HepG2 (cell line): ENCODE data around the gene MRPS5. TPM values are rescaled to one million over a fixed set of nuclear protein-coding genes. Genes with fewer than 3 reads are reported as not detected.

ENCODE experiments used
- ERF ChIP-seq: IDR thresholded peaks from 2 replicates; pipeline ENCODE4 v1.6.1; 2018; ENCODE audit warnings: missing biosample characterization, missing genetic modification reagents
- NAIF1 ChIP-seq: sonication (generic); formaldehyde crosslinking; IDR thresholded peaks from 2 replicates; pipeline ENCODE4 v1.5.0; 2020; ENCODE audit warnings: mild to moderate bottlenecking, missing genetic modification reagents, borderline replicate concordance
- NFE2 ChIP-seq: sonication (generic); formaldehyde crosslinking; IDR thresholded peaks from 2 replicates; pipeline ENCODE4 v1.4.0; 2020; ENCODE audit warnings: missing genetic modification reagents
- NFKBIZ ChIP-seq: IDR thresholded peaks from 2 replicates; pipeline ENCODE4 v1.6.1; 2018; ENCODE audit warnings: missing genetic modification reagents, missing compliant biosample characterization
- NR2F2 ChIP-seq: IDR thresholded peaks from 2 replicates; pipeline ENCODE4 v1.6.1; 2012; ENCODE audit warnings: low read depth, inconsistent platforms, borderline replicate concordance
- PLSCR1 ChIP-seq: sonication (generic); formaldehyde crosslinking; IDR thresholded peaks from 2 replicates; pipeline ENCODE4 v1.5.0; 2020; ENCODE audit warnings: missing genetic modification reagents, mild to moderate bottlenecking, borderline replicate concordance
- SMAD1 ChIP-seq: sonication (generic); formaldehyde crosslinking; IDR thresholded peaks from 2 replicates; pipeline ENCODE4 v1.4.0; 2020; ENCODE audit warnings: missing genetic modification reagents, low read depth, mild to moderate bottlenecking, borderline replicate concordance
- USF2 ChIP-seq, 2 experiments: sonication (generic) in 1 of 2; formaldehyde crosslinking in 1 of 2; IDR thresholded peaks; 2 replicates each; pipeline versions ENCODE4 v1.5.1 to v1.6.1; 2011 to 2020; ENCODE audit warnings: borderline replicate concordance in 1 of 2, low read depth in 1 of 2, low read length in 1 of 2, mild to moderate bottlenecking in 1 of 2, missing genetic modification reagents in 1 of 2, moderate library complexity in 1 of 2
- ZBTB20 ChIP-seq: sonication (generic); formaldehyde crosslinking; IDR thresholded peaks from 2 replicates; pipeline ENCODE4 v1.8.1; 2023; ENCODE audit warnings: missing genetic modification reagents, low read depth, mild to moderate bottlenecking, borderline replicate concordance
- ZFP36 ChIP-seq: fragments of 150-350 bp; IDR thresholded peaks from 2 replicates; pipeline ENCODE4 v1.6.1; 2018; ENCODE audit warnings: borderline replicate concordance, low read length, low read depth; ENCODE audit not compliant: partially characterized antibody
- ZMYM2 ChIP-seq: sonication (generic); formaldehyde crosslinking; IDR thresholded peaks from 2 replicates; pipeline ENCODE4 v1.8.0; 2022; ENCODE audit warnings: mild to moderate bottlenecking, missing genetic modification reagents
- ZNF441 ChIP-seq: sonication (generic); formaldehyde crosslinking; IDR thresholded peaks from 2 replicates; pipeline ENCODE4 v1.7.0; 2021; ENCODE audit warnings: missing genetic modification reagents, borderline replicate concordance
- ZNF549 ChIP-seq: sonication (generic); formaldehyde crosslinking; IDR thresholded peaks from 2 replicates; pipeline ENCODE4 v1.5.0; 2020; ENCODE audit warnings: missing genetic modification reagents
- ZNF607 ChIP-seq: sonication (generic); formaldehyde crosslinking; IDR thresholded peaks from 2 replicates; pipeline ENCODE4 v1.5.1; 2020; ENCODE audit warnings: missing genetic modification reagents, mild to moderate bottlenecking, borderline replicate concordance
- ZNF772 ChIP-seq: sonication (generic); formaldehyde crosslinking; IDR thresholded peaks from 2 replicates; pipeline ENCODE4 v1.5.0; 2020; ENCODE audit warnings: mild to moderate bottlenecking, missing genetic modification reagents
- polyA plus RNA-seq, 8 experiments: library from polyadenylated mRNA; depleted of rRNA in 3 of 8; stranded (reverse) in 7 of 8; unstranded in 1 of 8; fragments of >200 nt; fragmentation: Illumina TruSeq in 4 of 8; extraction: Trizol in 4 of 8; gene quantifications; 2 replicates each; pipeline versions ENCODE4 v1.2.1 to v1.2.3, GENCODE V29; 2011 to 2016; ENCODE audit warnings: low read depth in 4 of 8, missing spikeins in 1 of 8, mixed read lengths in 1 of 8; ENCODE audit not compliant: insufficient read depth in 1 of 8
- total RNA-seq, 5 experiments: library from RNA; depleted of rRNA; stranded (reverse); fragments of >200 nt; fragmentation: Illumina TruSeq; extraction: Trizol; gene quantifications; 2 replicates each; pipeline ENCODE4 v1.2.3, GENCODE V29; 2016; ENCODE audit warnings: low read depth in 1 of 5
- TF ChIP-seq, protein P1 (sequence below): sonication (generic); formaldehyde crosslinking; IDR thresholded peaks from 2 replicates; pipeline ENCODE4 v1.8.1; 2022; ENCODE audit warnings: mild to moderate bottlenecking, missing genetic modification reagents
- TF ChIP-seq, protein P2 (sequence below): IDR thresholded peaks from 2 replicates; pipeline ENCODE4 v1.6.1; 2016; ENCODE audit warnings: missing biosample characterization, missing genetic modification reagents, low read depth
- TF ChIP-seq, protein P3 (sequence below): sonication (generic); formaldehyde crosslinking; IDR thresholded peaks from 2 replicates; pipeline ENCODE4 v1.4.0; 2020; ENCODE audit warnings: low read depth, missing genetic modification reagents

MRPS5 gene
- total and polyA plus RNA-seq, 2 of the 13 experiments (the other 11 are each of a cell fraction or from before 2014, with no cell fraction given): 98.8 to 134 TPM

DNA sequence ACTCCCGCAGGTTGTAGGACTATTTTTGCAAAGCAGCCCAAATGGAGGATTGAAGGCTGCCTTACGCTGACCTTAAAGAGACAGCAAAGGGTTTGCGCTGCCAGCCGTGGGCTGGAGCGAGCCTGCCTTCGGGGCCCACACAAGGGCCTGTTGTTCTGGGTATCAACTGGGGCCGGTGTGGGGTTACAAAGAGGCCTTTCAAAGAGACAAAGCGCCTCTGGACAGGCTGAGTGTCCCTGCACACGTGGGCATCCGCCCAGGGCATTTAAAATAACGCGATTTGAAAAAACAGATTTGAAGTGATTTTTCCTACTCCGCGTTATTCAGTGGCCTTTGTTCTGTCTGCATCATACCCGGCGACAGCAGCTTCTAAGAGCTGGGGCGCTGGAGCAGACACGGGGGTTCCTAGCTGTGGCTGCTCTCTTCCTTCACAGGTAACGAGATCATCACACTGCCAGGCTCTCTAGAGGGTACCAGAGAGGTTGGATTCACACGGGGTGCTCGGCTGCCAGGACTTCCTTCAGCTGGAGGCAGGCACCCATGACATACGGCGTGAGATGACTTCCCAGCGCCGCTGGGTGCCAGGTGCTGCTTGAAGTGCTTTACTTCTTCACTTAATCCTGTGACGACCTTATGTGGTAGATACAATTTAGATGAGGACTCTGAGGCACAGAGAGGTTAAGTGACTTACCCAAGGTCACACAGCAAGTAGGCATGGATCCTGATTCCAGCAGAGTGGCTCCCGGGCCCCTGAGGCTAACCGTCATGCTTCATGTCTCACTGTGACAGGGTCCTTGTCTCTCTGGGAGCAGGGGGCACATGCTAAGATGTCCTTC is 63.9 kb downstream of the MRPS5 start (continued):
- no peak for TF ChIP-seq ZNF441
- no peak for TF ChIP-seq NR2F2
- TF ChIP-seq NAIF1 (CRISPR knock-in tag): 0 out of 2 replicates have a peak, but pooled peaks have one; percentile 60
- TF ChIP-seq ZNF607 (CRISPR knock-in tag): no peak
- no peak for TF ChIP-seq ZBTB20 (CRISPR knock-in tag)
- peak; percentile 19; the same call in 1 of the 2 replicates for TF ChIP-seq ERF (CRISPR knock-in tag)
- TF ChIP-seq SMAD1 (CRISPR knock-in tag): 0 out of 2 replicates have a peak, but pooled peaks have one; percentile 4
- no peak for TF ChIP-seq NFE2 (CRISPR knock-in tag)
- peak; percentile 38 for TF ChIP-seq ZFP36
- TF ChIP-seq, protein P1, sequence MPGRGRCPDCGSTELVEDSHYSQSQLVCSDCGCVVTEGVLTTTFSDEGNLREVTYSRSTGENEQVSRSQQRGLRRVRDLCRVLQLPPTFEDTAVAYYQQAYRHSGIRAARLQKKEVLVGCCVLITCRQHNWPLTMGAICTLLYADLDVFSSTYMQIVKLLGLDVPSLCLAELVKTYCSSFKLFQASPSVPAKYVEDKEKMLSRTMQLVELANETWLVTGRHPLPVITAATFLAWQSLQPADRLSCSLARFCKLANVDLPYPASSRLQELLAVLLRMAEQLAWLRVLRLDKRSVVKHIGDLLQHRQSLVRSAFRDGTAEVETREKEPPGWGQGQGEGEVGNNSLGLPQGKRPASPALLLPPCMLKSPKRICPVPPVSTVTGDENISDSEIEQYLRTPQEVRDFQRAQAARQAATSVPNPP (CRISPR knock-in tag): no peak
- TF ChIP-seq, protein P2, sequence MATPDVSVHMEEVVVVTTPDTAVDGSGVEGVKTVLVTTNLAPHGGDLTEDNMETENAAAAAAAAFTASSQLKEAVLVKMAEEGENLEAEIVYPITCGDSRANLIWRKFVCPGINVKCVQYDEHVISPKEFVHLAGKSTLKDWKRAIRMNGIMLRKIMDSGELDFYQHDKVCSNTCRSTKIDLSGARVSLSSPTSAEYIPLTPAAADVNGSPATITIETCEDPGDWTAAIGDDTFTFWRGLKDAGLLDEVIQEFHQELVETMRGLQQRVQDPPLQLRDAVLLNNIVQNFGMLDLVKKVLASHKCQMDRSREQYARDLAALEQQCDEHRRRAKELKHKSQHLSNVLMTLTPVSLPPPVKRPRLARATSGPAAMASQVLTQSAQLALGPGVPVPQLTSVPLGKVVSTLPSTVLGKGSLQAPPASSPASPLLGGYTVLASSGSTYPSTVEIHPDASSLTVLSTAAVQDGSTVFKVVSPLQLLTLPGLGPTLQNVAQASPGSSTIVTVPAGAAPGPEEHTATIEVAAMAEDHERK (CRISPR knock-in tag): no peak
- peak; percentile 24; the same call in 1 of the 2 replicates for TF ChIP-seq USF2 (IDR thresholded peaks at IDR 0.05; ENCODE audit: low read depth, low read length)
- 0 out of 2 replicates have a peak, but pooled peaks have one; percentile 51 for TF ChIP-seq USF2 (CRISPR knock-in tag; IDR thresholded peaks at IDR 0.05; ENCODE audit: borderline replicate concordance)
- peak; percentile 84 for TF ChIP-seq ZNF772 (CRISPR knock-in tag)
- no peak for TF ChIP-seq ZMYM2
- no peak for TF ChIP-seq PLSCR1
- TF ChIP-seq, protein P3, sequence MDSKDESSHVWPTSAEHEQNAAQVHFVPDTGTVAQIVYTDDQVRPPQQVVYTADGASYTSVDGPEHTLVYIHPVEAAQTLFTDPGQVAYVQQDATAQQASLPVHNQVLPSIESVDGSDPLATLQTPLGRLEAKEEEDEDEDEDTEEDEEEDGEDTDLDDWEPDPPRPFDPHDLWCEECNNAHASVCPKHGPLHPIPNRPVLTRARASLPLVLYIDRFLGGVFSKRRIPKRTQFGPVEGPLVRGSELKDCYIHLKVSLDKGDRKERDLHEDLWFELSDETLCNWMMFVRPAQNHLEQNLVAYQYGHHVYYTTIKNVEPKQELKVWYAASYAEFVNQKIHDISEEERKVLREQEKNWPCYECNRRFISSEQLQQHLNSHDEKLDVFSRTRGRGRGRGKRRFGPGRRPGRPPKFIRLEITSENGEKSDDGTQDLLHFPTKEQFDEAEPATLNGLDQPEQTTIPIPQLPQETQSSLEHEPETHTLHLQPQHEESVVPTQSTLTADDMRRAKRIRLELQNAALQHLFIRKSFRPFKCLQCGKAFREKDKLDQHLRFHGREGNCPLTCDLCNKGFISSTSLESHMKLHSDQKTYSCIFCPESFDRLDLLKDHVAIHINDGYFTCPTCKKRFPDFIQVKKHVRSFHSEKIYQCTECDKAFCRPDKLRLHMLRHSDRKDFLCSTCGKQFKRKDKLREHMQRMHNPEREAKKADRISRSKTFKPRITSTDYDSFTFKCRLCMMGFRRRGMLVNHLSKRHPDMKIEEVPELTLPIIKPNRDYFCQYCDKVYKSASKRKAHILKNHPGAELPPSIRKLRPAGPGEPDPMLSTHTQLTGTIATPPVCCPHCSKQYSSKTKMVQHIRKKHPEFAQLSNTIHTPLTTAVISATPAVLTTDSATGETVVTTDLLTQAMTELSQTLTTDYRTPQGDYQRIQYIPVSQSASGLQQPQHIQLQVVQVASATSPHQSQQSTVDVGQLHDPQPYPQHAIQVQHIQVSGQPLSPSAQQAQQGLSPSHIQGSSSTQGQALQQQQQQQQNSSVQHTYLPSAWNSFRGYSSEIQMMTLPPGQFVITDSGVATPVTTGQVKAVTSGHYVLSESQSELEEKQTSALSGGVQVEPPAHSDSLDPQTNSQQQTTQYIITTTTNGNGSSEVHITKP (CRISPR knock-in tag): no peak
- no peak for TF ChIP-seq ZNF549 (CRISPR knock-in tag)
- no peak for TF ChIP-seq NFKBIZ (CRISPR knock-in tag)
